IMR-90 (cell line): Measurements from ENCODE around the gene CCER1. TPM values are rescaled to one million over a fixed set of nuclear protein-coding genes. Genes with fewer than 3 reads are reported as not detected.

Source experiments
- ATAC-seq: fragments of 200-7000 bp; cut with Tn5 transposase; 2 replicates; pipeline ENCODE4 v1.9.1; 2020; ENCODE audit warnings: low read depth, mild to moderate bottlenecking, moderate library complexity
- BruUV-seq: library from RNA; stranded (reverse); fragments of 400-500 nt; replicated peaks from 2 replicates; lab custom pipeline; 2021; lab: Mats Ljungman, UMichigan
- CTCF ChIA-PET: fragments of 300-600 bp; formaldehyde crosslinking; extraction: SDS; loops from one replicate; lab custom pipeline; 2021; ENCODE audit warnings: antibody characterized with exemption; lab: Yijun Ruan, JAX
- POLR2A ChIA-PET: fragments of 300-600 bp; sonication (Branson Sonifier 250); formaldehyde crosslinking; loops from one replicate; lab custom pipeline; 2022; ENCODE audit warnings: antibody characterized with exemption; ENCODE audit not compliant: unreplicated experiment; lab: Charles Lee
- DNase-seq: peaks from one replicate; pipeline ENCODE4 v3.0.0; 2013
- H2AFZ ChIP-seq: replicated peaks from 2 replicates; pipeline ENCODE3; 2013; ENCODE audit warnings: low read length, mild to moderate bottlenecking; ENCODE audit not compliant: poor library complexity
- H2AK5ac ChIP-seq: 2 replicates; pipeline ENCODE4 v1.6.1; 2013; ENCODE audit warnings: low read depth, low read length, inconsistent platforms
- H2AK9ac ChIP-seq: replicated peaks from 2 replicates; pipeline ENCODE3; 2013; ENCODE audit warnings: mild to moderate bottlenecking, low read depth, low read length, moderate library complexity; ENCODE audit not compliant: poor library complexity
- H2BK120ac ChIP-seq: 2 replicates; pipeline ENCODE4 v1.6.1; 2013; ENCODE audit warnings: low read depth, low read length, inconsistent platforms
- H2BK15ac ChIP-seq: 3 replicates; pipeline ENCODE4 v1.6.1; 2013; ENCODE audit warnings: low read depth, low read length, inconsistent platforms
- H2BK20ac ChIP-seq: 2 replicates; pipeline ENCODE4 v1.6.1; 2013; ENCODE audit warnings: low read depth, mild to moderate bottlenecking, inconsistent platforms, low read length, moderate library complexity
- H2BK5ac ChIP-seq: 2 replicates; pipeline ENCODE4 v1.6.1; 2013; ENCODE audit warnings: mild to moderate bottlenecking, low read depth, low read length, inconsistent platforms; ENCODE audit not compliant: poor library complexity, severe bottlenecking
- H3K14ac ChIP-seq: replicated peaks from 2 replicates; pipeline ENCODE4 v1.6.1; 2013; ENCODE audit warnings: low read depth, low read length, inconsistent platforms
- H3K18ac ChIP-seq: 2 replicates; pipeline ENCODE4 v1.6.1; 2013; ENCODE audit warnings: low read depth, low read length, control low read depth
- H3K23ac ChIP-seq: 2 replicates; pipeline ENCODE4 v1.6.1; 2013; ENCODE audit warnings: low read depth, low read length, inconsistent platforms
- H3K27ac ChIP-seq: 2 replicates; pipeline ENCODE4 v1.5.1; 2013; ENCODE audit warnings: mild to moderate bottlenecking, control low read depth, low read length; ENCODE audit not compliant: insufficient read depth
- H3K27me3 ChIP-seq: 2 replicates; pipeline ENCODE4 v1.6.1; 2013; ENCODE audit warnings: low read length; ENCODE audit not compliant: control insufficient read depth, insufficient read depth
- H3K36me3 ChIP-seq: 2 replicates; pipeline ENCODE4 v1.6.1; 2013; ENCODE audit warnings: low read length, mixed read lengths; ENCODE audit not compliant: control insufficient read depth, insufficient read depth
- H3K4ac ChIP-seq: 2 replicates; pipeline ENCODE4 v1.6.1; 2013; ENCODE audit warnings: low read depth, low read length, inconsistent platforms
- H3K4me1 ChIP-seq: 2 replicates; pipeline ENCODE4 v1.6.1; 2013; ENCODE audit warnings: low read length, mixed read lengths; ENCODE audit not compliant: control insufficient read depth, insufficient read depth
- H3K4me2 ChIP-seq: 2 replicates; pipeline ENCODE4 v1.6.1; 2013; ENCODE audit warnings: low read depth, mild to moderate bottlenecking, control low read depth, low read length, moderate library complexity
- H3K4me3 ChIP-seq: 2 replicates; pipeline ENCODE4 v1.5.1; 2013; ENCODE audit warnings: low read depth, mild to moderate bottlenecking, control low read depth, low read length, moderate library complexity; ENCODE audit not compliant: insufficient read depth
- H3K56ac ChIP-seq: 2 replicates; pipeline ENCODE4 v1.6.1; 2013; ENCODE audit warnings: low read length, inconsistent platforms; ENCODE audit not compliant: insufficient read depth; ENCODE audit errors: extremely low read depth
- H3K79me1 ChIP-seq, 2 experiments: 2 replicates each; pipeline ENCODE4 v1.6.1; 2013; ENCODE audit warnings: low read length in 2 of 2, inconsistent platforms in 1 of 2, low read depth in 1 of 2
- H3K9ac ChIP-seq: 2 replicates; pipeline ENCODE4 v1.6.1; 2013; ENCODE audit warnings: low read depth, low read length, control low read depth
- H3K9me1 ChIP-seq: 2 replicates; pipeline ENCODE4 v1.6.1; 2013; ENCODE audit warnings: low read length, inconsistent platforms; ENCODE audit not compliant: insufficient read depth
- H3K9me3 ChIP-seq: 2 replicates; pipeline ENCODE4 v1.6.1; 2013; ENCODE audit warnings: low read length; ENCODE audit not compliant: control insufficient read depth, insufficient read depth
- H4K20me1 ChIP-seq: 2 replicates; pipeline ENCODE4 v1.6.1; 2013; ENCODE audit warnings: low read length, inconsistent platforms; ENCODE audit not compliant: insufficient read depth
- H4K5ac ChIP-seq: 2 replicates; pipeline ENCODE4 v1.6.1; 2013; ENCODE audit warnings: mild to moderate bottlenecking, low read depth, low read length, control low read depth
- H4K8ac ChIP-seq, 2 experiments: 2 replicates each; pipeline ENCODE4 v1.6.1; 2013; ENCODE audit warnings: low read depth in 2 of 2, low read length in 2 of 2, control low read depth in 1 of 2, inconsistent platforms in 1 of 2
- H4K91ac ChIP-seq: 2 replicates; pipeline ENCODE4 v1.6.1; 2013; ENCODE audit warnings: low read depth, low read length, inconsistent platforms; ENCODE audit not compliant: insufficient read depth
- CEBPB ChIP-seq: IDR thresholded peaks from 2 replicates; pipeline ENCODE4 v1.6.1; 2012; ENCODE audit warnings: low read depth, low read length, improper control_type of control experiment
- FOS ChIP-seq: fragments of 150-350 bp; IDR thresholded peaks from 2 replicates; pipeline ENCODE4 v1.6.1; 2016; ENCODE audit warnings: low read depth, low read length
- MAFK ChIP-seq: IDR thresholded peaks from 2 replicates; pipeline ENCODE4 v1.6.1; 2012; ENCODE audit warnings: low read depth, low read length, improper control_type of control experiment
- dilution Hi-C: fragments of 300-500 bp; cut with HindIII; formaldehyde crosslinking; loops from one replicate; pipeline ENCODE4 v1.14.3; 2018; ENCODE audit warnings: low sequenced_read_pairs; ENCODE audit not compliant: unreplicated experiment
- in situ Hi-C: fragments of 300-500 bp; cut with MboI; formaldehyde crosslinking; loops from 3 replicates; pipeline ENCODE4 v1.14.3; 2019; ENCODE audit warnings: low sequenced_read_pairs, inconsistent platforms, mixed read lengths
- intact Hi-C: fragments of 100-400 bp; cut with micrococcal nuclease; formaldehyde crosslinking; loops from 2 replicates; pipeline ENCODE4 v1.10.0; 2022
- polyA plus RNA-seq, 3 experiments: library from polyadenylated mRNA; depleted of rRNA; stranded (reverse); fragments of >200 nt; gene quantifications; 2 replicates each; pipeline ENCODE4 v1.2.3, GENCODE V29; 2012; ENCODE audit warnings: low replicate concordance in 1 of 3
- total RNA-seq: library from RNA; depleted of rRNA; stranded (reverse); fragments of >200 nt; gene quantifications from 2 replicates; pipeline ENCODE4 v1.2.3, GENCODE V29; 2012
- TF ChIP-seq, protein P1 (sequence below): fragments of 150-350 bp; IDR thresholded peaks from 2 replicates; pipeline ENCODE4 v1.6.1; 2016; ENCODE audit warnings: low read depth, mild to moderate bottlenecking, low read length, moderate library complexity, borderline replicate concordance

CCER1 gene
- total and polyA plus RNA-seq, 2 of the 4 experiments (the other 2 are of a cell fraction), result not detected

DNA sequence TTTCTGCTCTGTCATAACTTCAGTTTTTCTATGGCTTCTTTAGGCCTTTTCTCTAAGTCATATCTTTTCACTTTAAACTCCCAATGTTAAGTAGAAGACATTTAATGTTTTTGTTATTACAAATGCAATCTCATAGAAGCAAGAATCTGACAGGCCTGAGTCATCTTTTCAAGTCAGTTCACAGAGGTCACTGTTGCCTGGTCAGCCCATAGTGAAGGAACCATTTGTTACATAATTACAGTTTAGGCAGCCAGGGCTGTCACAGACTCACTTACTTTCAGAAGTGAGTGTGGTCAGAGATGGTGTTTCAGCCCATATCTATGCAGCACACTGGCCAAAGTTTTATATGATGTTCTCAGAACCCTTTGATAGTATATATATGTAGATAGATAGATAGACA lies 46.5 kb downstream of the CCER1 start:
- Histone ChIP-seq H4K91ac (no peak overlapping the region), H3K4ac (no peak overlapping the region), H3K9me1 (no peaks in the 10 kb centered on the region), H2BK120ac (no peak overlapping the region), H4K20me1 (no peaks in the 10 kb centered on the region), H3K27me3 (no peaks in the 10 kb centered on the region), H2BK15ac (no peak overlapping the region), H3K4me2 (no peak overlapping the region), H3K4me3 (no peak overlapping the region), H3K14ac (no peak overlapping the region), H3K4me1 (peaks cover 2% of the 10 kb centered on the region; the same call in 1 of the 2 replicates), H2BK20ac (no peak overlapping the region), H3K79me1 (no peaks in the 10 kb centered on the region), H4K8ac (no peak overlapping the region), H3K9ac (no peak overlapping the region), H3K23ac (no peak overlapping the region), H2AFZ (no peak overlapping the region), H2BK5ac (no peak overlapping the region), H3K18ac (no peak overlapping the region), H3K9me3 (no peaks in the 10 kb centered on the region), H4K5ac (no peak overlapping the region), H3K36me3 (no peaks in the 10 kb centered on the region), H2AK5ac (no peak overlapping the region), H3K27ac (no peak overlapping the region), H3K56ac (no peak overlapping the region), H2AK9ac (no peak overlapping the region)
- no TSS peak for BruUV-seq
- TF ChIP-seq FOS (0 out of 2 replicates have a peak, but pooled peaks have one; percentile 4), MAFK (peak; percentile 19; the same call in 1 of the 2 replicates), CEBPB (peak; percentile 43; the same call in 1 of the 2 replicates)
- TF ChIP-seq, protein P1, sequence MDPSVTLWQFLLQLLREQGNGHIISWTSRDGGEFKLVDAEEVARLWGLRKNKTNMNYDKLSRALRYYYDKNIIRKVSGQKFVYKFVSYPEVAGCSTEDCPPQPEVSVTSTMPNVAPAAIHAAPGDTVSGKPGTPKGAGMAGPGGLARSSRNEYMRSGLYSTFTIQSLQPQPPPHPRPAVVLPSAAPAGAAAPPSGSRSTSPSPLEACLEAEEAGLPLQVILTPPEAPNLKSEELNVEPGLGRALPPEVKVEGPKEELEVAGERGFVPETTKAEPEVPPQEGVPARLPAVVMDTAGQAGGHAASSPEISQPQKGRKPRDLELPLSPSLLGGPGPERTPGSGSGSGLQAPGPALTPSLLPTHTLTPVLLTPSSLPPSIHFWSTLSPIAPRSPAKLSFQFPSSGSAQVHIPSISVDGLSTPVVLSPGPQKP, result no peak
- dilution Hi-C loops (no loop called here), in situ Hi-C loops (no loop called here), intact Hi-C loops (loop anchor here (10.0 kb wide), 1 partner anchor 1364 kb away; no protein-coding TSS in a partner anchor)
- ATAC-seq (peak; percentile 84), DNase-seq (peak; percentile 83)
- ChIA-PET CTCF (interaction anchor here (1.3 kb wide), 1 partner anchor 16 kb away, joined by 3 read pairs; no protein-coding TSS in a partner anchor), POLR2A (no interaction called here)
